Measurements from ENCODE around the gene CCT4. TPM values are rescaled to one million over a fixed set of nuclear protein-coding genes. Genes with fewer than 3 reads are reported as not detected.
"Not testable (repeated sequence)": the region's sequence is repeated elsewhere in the genome, so short reads cannot be mapped to it uniquely, and the experiment has no call there.

CCT4 gene
- total RNA-seq, 2 experiments from 2014 or later, result 117 to 127 TPM

GRCh38 chr2:61905372-61906185 is 17.1 kb upstream of the CCT4 start, which contains the start of gene COMMD1:
Gene COMMD1, plus strand, starts transcription at chr2:61905674. Its CDS starts 5 bp downstream, at chr2:61905679.
- H3K27me3 Mint-ChIP-seq, result no peaks in the 10 kb centered on the region
- POLR2A ChIA-PET, result interaction anchor here (1.0 kb wide), 2 partner anchors 51 to 368 kb away, joined by 3 to 4 read pairs; partner anchors contain the start of genes FAM161A and XPO1
- DNase-seq, result peak; percentile 87
- no peaks in the 10 kb centered on the region for H3K36me3 Mint-ChIP-seq
- no peaks in the 10 kb centered on the region for H3K9me3 Mint-ChIP-seq
- peak; percentile 100 for ATAC-seq (ENCODE audit: low read depth)
- H3K4me1 Mint-ChIP-seq, result peaks cover 14% of the 10 kb centered on the region
- H3K27ac Mint-ChIP-seq, result peak within 1 kb of the TSS; percentile 85
- H3K4me3 Mint-ChIP-seq, result peak within 1 kb of the TSS; percentile 98

- H3K4me1 Mint-ChIP-seq, result peaks cover 1% of the 10 kb centered on the region
- H3K27me3 Mint-ChIP-seq, result no peaks in the 10 kb centered on the region
- H3K36me3 Mint-ChIP-seq, result no peaks in the 10 kb centered on the region
- no peak for ATAC-seq (ENCODE audit: low read depth)
- no peak overlapping the region for H3K27ac Mint-ChIP-seq
- DNase-seq, result no peak
- POLR2A ChIA-PET, result no interaction called here
- H3K4me3 Mint-ChIP-seq, result no peak overlapping the region
- no peaks in the 10 kb centered on the region for H3K9me3 Mint-ChIP-seq
Observed at GRCh38 chr2:61900281-61900680, 11.8 kb upstream of the CCT4 start.

- POLR2A ChIA-PET, result no interaction called here
- ATAC-seq (ENCODE audit: low read depth) (no peak), DNase-seq (no peak)
- no peaks in the 10 kb centered on the region for H3K36me3 Mint-ChIP-seq
- H3K4me1 Mint-ChIP-seq, result peaks cover 1% of the 10 kb centered on the region
- H3K4me3 Mint-ChIP-seq, result no peak overlapping the region
- no peaks in the 10 kb centered on the region for H3K27me3 Mint-ChIP-seq
- H3K9me3 Mint-ChIP-seq, result no peaks in the 10 kb centered on the region
- no peak overlapping the region for H3K27ac Mint-ChIP-seq
Observed at GRCh38 chr2:61898810-61899209, 10.4 kb upstream of the CCT4 start.

DNA sequence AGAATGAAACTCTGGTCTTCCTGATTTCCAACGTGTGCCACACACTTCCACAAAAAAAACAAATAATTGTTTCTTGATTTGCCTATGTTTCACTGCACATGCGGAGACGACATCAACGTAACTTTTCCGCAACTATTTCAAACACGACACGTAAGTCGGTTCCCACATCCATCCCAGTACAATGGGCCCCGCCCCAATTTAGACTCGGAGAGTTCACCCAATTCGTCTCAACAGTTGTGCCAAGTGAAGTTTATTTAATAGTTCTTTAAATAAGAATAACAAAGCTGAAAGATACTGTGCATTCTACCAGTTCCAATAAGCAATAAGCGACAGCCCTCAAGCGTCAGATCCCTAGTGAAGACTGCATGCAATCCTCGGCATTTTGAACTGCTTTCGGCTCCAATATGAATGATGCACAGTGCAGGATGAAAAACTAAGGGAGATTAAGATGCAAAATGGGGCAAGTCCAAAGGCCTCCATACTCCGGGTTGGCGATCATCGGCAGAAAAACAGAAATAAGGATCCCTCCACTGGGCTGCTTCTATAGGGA is 664 bp downstream of the CCT4 start:
- H3K27me3 Mint-ChIP-seq, result no peaks in the 10 kb centered on the region
- peak overlapping the region; percentile 98 for H3K4me3 Mint-ChIP-seq
- ATAC-seq (ENCODE audit: low read depth) (peak; percentile 3), DNase-seq (no peak)
- H3K9me3 Mint-ChIP-seq, result no peaks in the 10 kb centered on the region
- peaks cover 20% of the 10 kb centered on the region for H3K4me1 Mint-ChIP-seq
- peaks cover 15% of the 10 kb centered on the region for H3K36me3 Mint-ChIP-seq
- POLR2A ChIA-PET, result interaction anchor here (0.7 to 1.3 kb wide), 2 partner anchors 34 to 1701 kb away, joined by 3 read pairs; partner anchors contain the start of genes FAM161A and WDPCP
- H3K27ac Mint-ChIP-seq, result peak overlapping the region; percentile 98

DNA sequence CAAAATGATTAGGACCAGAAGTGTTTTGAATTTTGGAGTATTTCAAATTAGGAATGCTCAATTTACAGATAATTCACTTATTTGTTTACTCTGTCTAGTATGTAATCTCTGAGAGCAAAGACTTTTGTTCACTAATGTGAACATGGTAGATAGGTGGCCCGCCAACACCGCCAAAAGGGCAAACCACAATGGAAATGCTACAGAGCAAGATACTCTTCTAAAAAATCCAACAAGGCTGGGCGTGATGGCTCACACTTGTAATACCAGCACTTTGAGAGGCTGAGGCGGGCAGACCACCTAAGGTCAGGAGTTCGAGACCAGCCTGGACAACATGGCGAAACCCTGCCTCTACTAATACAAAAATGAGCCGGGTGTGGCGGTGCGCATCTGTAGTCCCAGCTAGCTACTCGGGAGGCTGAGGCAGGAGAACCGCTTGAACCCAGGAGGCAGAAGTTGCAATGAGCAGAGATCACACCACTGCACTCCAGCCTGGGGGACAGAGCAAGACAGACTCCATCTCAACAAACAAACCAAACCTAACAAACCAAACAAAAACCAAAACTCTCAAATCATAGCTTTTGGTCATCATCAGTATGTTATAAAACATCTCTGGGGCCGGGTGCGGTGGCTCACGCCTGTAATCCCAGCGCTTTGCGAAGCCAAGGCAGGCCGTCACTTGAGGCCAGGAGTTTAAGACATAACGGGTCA is 2.4 kb downstream of the CCT4 start:
- POLR2A ChIA-PET, result interaction anchor here (0.6 kb wide), 1 partner anchor 413 kb away, joined by 4 read pairs; no protein-coding TSS in a partner anchor
- DNase-seq (no peak), ATAC-seq (ENCODE audit: low read depth) (no peak)
- peaks cover 20% of the 10 kb centered on the region for H3K4me1 Mint-ChIP-seq
- no peaks in the 10 kb centered on the region for H3K27me3 Mint-ChIP-seq
- H3K9me3 Mint-ChIP-seq, result no peaks in the 10 kb centered on the region
- peaks cover 17% of the 10 kb centered on the region for H3K36me3 Mint-ChIP-seq
- peak overlapping the region; percentile 98 for H3K4me3 Mint-ChIP-seq
- peak overlapping the region; percentile 21 for H3K27ac Mint-ChIP-seq

DNA sequence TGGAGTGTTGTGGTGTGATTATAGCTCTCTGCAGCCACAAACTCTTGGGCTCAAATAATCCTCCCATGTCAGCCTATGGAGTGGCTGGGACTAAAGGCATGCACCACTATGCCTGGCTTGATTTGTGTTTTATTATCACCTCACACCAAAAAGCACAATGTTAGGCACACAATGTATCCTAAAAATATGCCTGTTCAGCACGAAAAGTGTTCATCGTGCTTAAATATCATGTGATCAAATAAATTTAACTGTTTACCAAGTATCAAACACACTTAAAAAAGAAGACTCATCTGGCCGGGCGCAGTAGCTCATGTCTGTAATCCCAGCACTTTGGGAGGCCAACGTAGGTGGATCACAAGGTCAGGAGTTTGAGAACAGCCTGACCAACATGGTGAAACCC is 5.6 kb downstream of the CCT4 start:
- ATAC-seq (ENCODE audit: low read depth) (no peak), DNase-seq (no peak)
- H3K27ac Mint-ChIP-seq, result no peak overlapping the region
- peaks cover 24% of the 10 kb centered on the region for H3K36me3 Mint-ChIP-seq
- no peaks in the 10 kb centered on the region for H3K27me3 Mint-ChIP-seq
- no peak overlapping the region for H3K4me3 Mint-ChIP-seq
- H3K9me3 Mint-ChIP-seq, result no peaks in the 10 kb centered on the region
- peaks cover 20% of the 10 kb centered on the region for H3K4me1 Mint-ChIP-seq
- POLR2A ChIA-PET, result no interaction called here

- H3K27ac Mint-ChIP-seq; POLR2A ChIA-PET; DNase-seq; H3K27me3 Mint-ChIP-seq; H3K4me3 Mint-ChIP-seq; ATAC-seq (ENCODE audit: low read depth); H3K9me3 Mint-ChIP-seq; H3K4me1 Mint-ChIP-seq: not testable (repeated sequence)
- peaks cover 30% of the 10 kb centered on the region for H3K36me3 Mint-ChIP-seq
Observed at GRCh38 chr2:61879351-61879750, 9.1 kb downstream of the CCT4 start.

DNA sequence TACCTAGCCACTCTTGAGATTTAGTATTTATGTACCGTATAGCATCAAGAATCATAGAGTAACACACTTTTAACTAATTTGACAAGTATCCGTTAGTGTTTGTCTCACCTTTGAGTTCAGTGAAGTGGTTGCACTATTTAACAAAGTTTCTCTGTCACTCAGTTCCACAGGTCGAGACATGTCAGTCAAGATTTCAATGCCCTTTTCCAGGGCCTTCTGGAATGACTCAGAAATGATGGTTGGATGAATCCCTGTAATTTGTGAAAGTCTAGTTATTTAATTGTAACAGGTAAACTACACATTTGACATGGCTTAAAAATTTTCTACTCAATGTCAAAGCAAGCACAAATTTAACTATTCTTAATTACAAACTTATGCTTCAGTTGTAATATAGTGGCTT is 9.7 kb downstream of the CCT4 start:
- POLR2A ChIA-PET, result no interaction called here
- no peak overlapping the region for H3K4me3 Mint-ChIP-seq
- no peak overlapping the region for H3K27ac Mint-ChIP-seq
- H3K27me3 Mint-ChIP-seq, result no peaks in the 10 kb centered on the region
- peaks cover 34% of the 10 kb centered on the region for H3K36me3 Mint-ChIP-seq
- H3K9me3 Mint-ChIP-seq, result no peaks in the 10 kb centered on the region
- peaks cover 2% of the 10 kb centered on the region for H3K4me1 Mint-ChIP-seq
- no peak for ATAC-seq (ENCODE audit: low read depth)
- DNase-seq, result no peak

GRCh38 chr2:61877571-61878245 is 10.7 kb downstream of the CCT4 start:
- ATAC-seq (ENCODE audit: low read depth), result no peak
- DNase-seq, result no peak
- Mint-ChIP-seq H3K27ac (no peak overlapping the region), H3K4me1 (peaks cover 2% of the 10 kb centered on the region), H3K9me3 (no peaks in the 10 kb centered on the region), H3K36me3 (peaks cover 32% of the 10 kb centered on the region), H3K27me3 (no peaks in the 10 kb centered on the region), H3K4me3 (no peak overlapping the region)
- POLR2A ChIA-PET, result interaction anchor here (0.6 kb wide), 1 partner anchor 10 kb away, joined by 4 read pairs; no protein-coding TSS in a partner anchor

- H3K27me3 Mint-ChIP-seq, result no peaks in the 10 kb centered on the region
- DNase-seq, result no peak
- peaks cover 2% of the 10 kb centered on the region for H3K4me1 Mint-ChIP-seq
- POLR2A ChIA-PET, result no interaction called here
- H3K4me3 Mint-ChIP-seq, result no peak overlapping the region
- peaks cover 34% of the 10 kb centered on the region for H3K36me3 Mint-ChIP-seq
- ATAC-seq (ENCODE audit: low read depth), result no peak
- no peak overlapping the region for H3K27ac Mint-ChIP-seq
- no peaks in the 10 kb centered on the region for H3K9me3 Mint-ChIP-seq
Observed at GRCh38 chr2:61876400-61876799, 12.1 kb downstream of the CCT4 start.

DNA sequence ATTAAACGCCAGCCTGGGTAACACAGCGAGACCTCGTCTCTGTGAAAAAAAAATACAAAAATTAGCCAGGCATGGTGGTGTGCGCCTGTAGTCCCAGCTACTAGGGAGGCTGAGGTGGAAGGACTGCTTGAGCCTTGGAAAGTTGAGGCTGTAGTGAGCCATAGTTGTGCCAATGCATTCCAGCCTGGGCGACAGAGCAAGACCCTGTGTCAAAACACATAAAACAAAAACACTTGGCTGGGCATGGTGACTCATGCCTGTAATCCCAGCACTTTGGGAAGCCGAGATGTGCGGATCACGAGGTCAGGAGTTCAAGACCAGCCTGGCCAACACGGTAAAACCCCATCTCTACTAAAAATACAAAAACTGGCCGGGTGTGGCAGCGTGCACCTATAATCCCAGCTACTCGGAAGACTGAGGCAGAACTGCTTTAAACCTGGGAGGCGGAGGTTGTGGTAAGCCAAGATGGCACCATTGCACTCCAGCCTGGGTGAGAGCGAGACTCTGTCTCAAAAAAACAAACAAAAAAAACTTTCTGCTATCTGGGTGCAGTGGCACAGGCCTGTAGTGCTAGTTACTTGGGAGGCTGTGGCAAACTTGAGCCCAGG is 21.9 kb downstream of the CCT4 start:
- POLR2A ChIA-PET, result interaction anchor here (2.3 kb wide), 1 partner anchor 12 kb away, joined by 6 read pairs; no protein-coding TSS in a partner anchor
- H3K27ac Mint-ChIP-seq; ATAC-seq (ENCODE audit: low read depth); H3K9me3 Mint-ChIP-seq; H3K4me1 Mint-ChIP-seq; H3K27me3 Mint-ChIP-seq; H3K4me3 Mint-ChIP-seq; DNase-seq: not testable (repeated sequence)
- H3K36me3 Mint-ChIP-seq, result peaks cover 53% of the 10 kb centered on the region

GRCh38 chr2:61862085-61862484 is 26.4 kb downstream of the CCT4 start:
- POLR2A ChIA-PET, result no interaction called here

DNA sequence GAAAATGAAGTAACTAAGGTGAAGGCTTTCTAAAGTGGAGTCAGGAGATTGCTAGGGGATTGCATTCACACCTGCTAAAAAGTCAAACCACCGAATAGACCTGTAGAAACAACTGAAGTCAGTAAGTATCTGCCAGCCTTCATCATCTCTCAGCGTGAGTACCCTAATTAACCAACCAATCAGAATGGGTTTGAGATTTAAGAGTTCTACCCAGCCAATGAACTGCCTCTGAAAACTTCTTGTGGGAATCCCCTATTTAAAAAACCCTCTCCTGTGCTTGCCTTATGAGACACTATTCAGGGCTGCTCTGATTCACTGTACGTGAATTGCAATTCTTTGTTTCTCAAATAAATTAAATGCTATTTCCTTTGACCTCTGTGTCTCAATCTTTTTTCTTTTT is 31.2 kb downstream of the CCT4 start:
- no peak overlapping the region for H3K27ac Mint-ChIP-seq
- no peaks in the 10 kb centered on the region for H3K27me3 Mint-ChIP-seq
- no peak for ATAC-seq (ENCODE audit: low read depth)
- DNase-seq, result no peak
- no peaks in the 10 kb centered on the region for H3K9me3 Mint-ChIP-seq
- peaks cover 21% of the 10 kb centered on the region for H3K4me1 Mint-ChIP-seq
- POLR2A ChIA-PET, result no interaction called here
- no peak overlapping the region for H3K4me3 Mint-ChIP-seq
- H3K36me3 Mint-ChIP-seq, result peaks cover 14% of the 10 kb centered on the region

More at GRCh38 chr2:61862085-61862484, 26.4 kb downstream of the CCT4 start:
- Mint-ChIP-seq H3K27ac (no peak overlapping the region), H3K9me3 (no peaks in the 10 kb centered on the region), H3K27me3 (no peaks in the 10 kb centered on the region), H3K4me1 (peaks cover 4% of the 10 kb centered on the region), H3K4me3 (no peak overlapping the region), H3K36me3 (peaks cover 41% of the 10 kb centered on the region)
- ATAC-seq (ENCODE audit: low read depth) (no peak), DNase-seq (no peak)

Data from activated naive CD8-positive, alpha-beta T cell treated with anti-CD3 and anti-CD28 coated beads, Interleukin-2, amount 10 ng/mL, durations not matched to agents 7 days and 5 days (primary cell).